ENCODE measurements around the gene PLBD2.

Gene PLBD2

GRCh38 chr12:113397497-113398197 is 39.3 kb downstream of the PLBD2 start:
- no peak for DNase-seq

- no peak for DNase-seq
Measured at GRCh38 chr12:113398346-113399290, 40.2 kb downstream of the PLBD2 start.

GRCh38 chr12:113399490-113399889 is 41.1 kb downstream of the PLBD2 start:
- no peak for DNase-seq

- no peak for DNase-seq
Measured at GRCh38 chr12:113400362-113400761, 42.0 kb downstream of the PLBD2 start.

- DNase-seq, result no peak
Measured at GRCh38 chr12:113401066-113402000, 42.9 kb downstream of the PLBD2 start.

GRCh38 chr12:113402586-113403260 is 44.3 kb downstream of the PLBD2 start:
- DNase-seq, result no peak

GRCh38 chr12:113403435-113404415 is 45.3 kb downstream of the PLBD2 start, which contains the start of gene SDS:
Gene SDS (minus strand): TSS chr12:113403887. CDS start chr12:113399708, 4,179 bp downstream.
- DNase-seq, result peak; percentile 80

- DNase-seq, result no peak
Measured at GRCh38 chr12:113405694-113406093, 47.3 kb downstream of the PLBD2 start.

- no peak for DNase-seq
Measured at GRCh38 chr12:113407931-113408600, 49.7 kb downstream of the PLBD2 start.

- no peak for DNase-seq
Measured at GRCh38 chr12:113408756-113409298, 50.4 kb downstream of the PLBD2 start.

- DNase-seq, result no peak
Measured at GRCh38 chr12:113409462-113410124, 51.2 kb downstream of the PLBD2 start.

- DNase-seq, result no peak
Measured at GRCh38 chr12:113413488-113413939, 55.1 kb downstream of the PLBD2 start.

- no peak for DNase-seq
Measured at GRCh38 chr12:113414519-113415038, 56.2 kb downstream of the PLBD2 start.

GRCh38 chr12:113416091-113416754 is 57.8 kb downstream of the PLBD2 start:
- DNase-seq, result no peak

GRCh38 chr12:113418213-113418879 is 60.0 kb downstream of the PLBD2 start:
- DNase-seq, result no peak

- DNase-seq, result no peak
Measured at GRCh38 chr12:113420996-113421595, 62.7 kb downstream of the PLBD2 start.

Data from right forelimb (tissue), 1 donor.